H1 (cell line): ENCODE data around the gene COMMD1. TPM values are rescaled to one million over a fixed set of nuclear protein-coding genes. Genes with fewer than 3 reads are reported as not detected.

Experiments used
- CHD2 ChIP-seq: IDR thresholded peaks from 2 replicates; pipeline ENCODE4 v1.6.1; 2012; ENCODE audit warnings: low read length, improper control_type of control experiment
- RNF2 ChIP-seq: fragments of 200-900, 300-1000 bp; sonication (generic); IDR thresholded peaks from 2 replicates; pipeline ENCODE4 v1.7.1; 2016; ENCODE audit warnings: borderline replicate concordance, low read depth, mild to moderate bottlenecking, antibody characterized with exemption, low read length; ENCODE audit not compliant: poor library complexity, severe bottlenecking; ENCODE audit errors: missing control alignments
- polyA plus RNA-seq, 7 experiments: library from polyadenylated mRNA; depleted of rRNA in 3 of 7; stranded (reverse) in 5 of 7; unstranded in 2 of 7; fragments of >200 nt in 5 of 7; fragments of 200-250 nt in 2 of 7; gene quantifications; 1 replicate in 5 of 7; 2 replicates in 1 of 7; 4 replicates in 1 of 7; pipeline versions ENCODE4 v1.2.1 to v1.2.3, GENCODE V29; 2011 to 2013; ENCODE audit warnings: missing spikeins in 2 of 7, mixed read lengths in 2 of 7
- total RNA-seq: library from RNA; stranded (reverse); fragmentation: NEBNext Ultra II Directional; extraction: Animal tissue kit (Norgen Biotek cat#: 25700); gene quantifications from 2 replicates; pipeline ENCODE4 v1.2.1, GENCODE V29; 2021

Gene COMMD1
- total and polyA plus RNA-seq, 2 of the 8 experiments (the other 6 are each of a cell fraction or from before 2014, with no cell fraction given) = 23.5 to 28.3 TPM

GRCh38 chr2:62056341-62056740, 150.9 kb downstream of the COMMD1 start (continued):
- TF ChIP-seq CHD2 = no peak
- TF ChIP-seq RNF2 = no peak
- TF ChIP-seq, all 59 proteins: peak for 0
